CD4-positive, alpha-beta T cell treated with Interleukin-2 at 100 ng/mL for 4 hours (primary cell): ENCODE data around the gene LRIT2.

Source experiments
- DNase-seq: peaks from one replicate; pipeline ENCODE4 v3.0.0-alpha.2; 2020; ENCODE audit warnings: low spot score

The LRIT2 gene

GRCh38 chr10:84205853-84206525, 19.4 kb downstream of the LRIT2 start:
- no peak for DNase-seq

GRCh38 chr10:84205049-84205852, 20.1 kb downstream of the LRIT2 start:
- DNase-seq = peak; percentile 60

- DNase-seq = no peak
These were observed 20.7 kb downstream of the LRIT2 start for GRCh38 chr10:84204610-84205009.

- DNase-seq = no peak
These were observed 21.2 kb downstream of the LRIT2 start for GRCh38 chr10:84204122-84204521.

GRCh38 chr10:84202349-84202748, 23.0 kb downstream of the LRIT2 start:
- DNase-seq = no peak

GRCh38 chr10:84201682-84202081, 23.7 kb downstream of the LRIT2 start:
- no peak for DNase-seq

- no peak for DNase-seq
These were observed 24.1 kb downstream of the LRIT2 start for GRCh38 chr10:84201244-84201606.

GRCh38 chr10:84200537-84201243, 24.7 kb downstream of the LRIT2 start:
- no peak for DNase-seq

- no peak for DNase-seq
These were observed 27.0 kb downstream of the LRIT2 start for GRCh38 chr10:84198206-84198915.

GRCh38 chr10:84197643-84198042, 27.7 kb downstream of the LRIT2 start:
- no peak for DNase-seq

GRCh38 chr10:84196941-84197340, 28.4 kb downstream of the LRIT2 start:
- DNase-seq = no peak

GRCh38 chr10:84196083-84196482, 29.3 kb downstream of the LRIT2 start:
- no peak for DNase-seq

GRCh38 chr10:84195044-84195830, 30.1 kb downstream of the LRIT2 start:
- DNase-seq = no peak

GRCh38 chr10:84194424-84195043, 30.8 kb downstream of the LRIT2 start, which contains the start of gene CDHR1:
TSS of gene CDHR1 (plus strand) at chr10:84194537. CDS start at chr10:84194761, 224 bp downstream.
- DNase-seq = peak; percentile 44

GRCh38 chr10:84193846-84194423, 31.4 kb downstream of the LRIT2 start:
- DNase-seq = no peak

- no peak for DNase-seq
These were observed 32.0 kb downstream of the LRIT2 start for GRCh38 chr10:84193327-84193726.

- DNase-seq = no peak
These were observed 34.2 kb downstream of the LRIT2 start for GRCh38 chr10:84191106-84191505.

- no peak for DNase-seq
These were observed 34.7 kb downstream of the LRIT2 start for GRCh38 chr10:84190621-84191020.

- no peak for DNase-seq
These were observed 36.5 kb downstream of the LRIT2 start for GRCh38 chr10:84188815-84189214.

GRCh38 chr10:84185526-84186175, 39.7 kb downstream of the LRIT2 start:
- DNase-seq = no peak
